Measurements from ENCODE around the gene TEAD2.
"Not testable (repeated sequence)": the region's sequence is repeated elsewhere in the genome, so short reads cannot be mapped to it uniquely, and the experiment has no call there.

TEAD2 gene

DNA sequence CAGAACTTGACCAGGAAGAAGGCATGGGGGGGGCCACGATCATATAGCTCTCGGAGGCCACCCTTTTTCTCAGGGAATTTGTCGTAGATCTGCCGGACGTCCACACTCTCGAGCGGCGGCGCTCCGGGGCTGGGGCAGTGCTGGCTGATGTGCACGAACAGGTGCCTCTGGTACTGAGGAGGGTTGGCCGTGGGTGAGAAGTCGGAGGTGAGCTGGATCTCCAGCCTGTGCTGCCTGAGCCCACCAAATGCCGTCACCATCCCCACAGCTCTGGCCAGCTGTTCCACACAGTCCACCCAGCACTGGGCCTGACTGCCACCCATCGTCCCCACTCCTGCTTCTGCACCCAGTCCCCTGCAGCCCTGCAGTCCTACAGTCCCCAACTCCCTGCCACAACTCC lies 15.0 kb downstream of the TEAD2 start:
- no peak for DNase-seq (ENCODE audit: low read depth)

DNA sequence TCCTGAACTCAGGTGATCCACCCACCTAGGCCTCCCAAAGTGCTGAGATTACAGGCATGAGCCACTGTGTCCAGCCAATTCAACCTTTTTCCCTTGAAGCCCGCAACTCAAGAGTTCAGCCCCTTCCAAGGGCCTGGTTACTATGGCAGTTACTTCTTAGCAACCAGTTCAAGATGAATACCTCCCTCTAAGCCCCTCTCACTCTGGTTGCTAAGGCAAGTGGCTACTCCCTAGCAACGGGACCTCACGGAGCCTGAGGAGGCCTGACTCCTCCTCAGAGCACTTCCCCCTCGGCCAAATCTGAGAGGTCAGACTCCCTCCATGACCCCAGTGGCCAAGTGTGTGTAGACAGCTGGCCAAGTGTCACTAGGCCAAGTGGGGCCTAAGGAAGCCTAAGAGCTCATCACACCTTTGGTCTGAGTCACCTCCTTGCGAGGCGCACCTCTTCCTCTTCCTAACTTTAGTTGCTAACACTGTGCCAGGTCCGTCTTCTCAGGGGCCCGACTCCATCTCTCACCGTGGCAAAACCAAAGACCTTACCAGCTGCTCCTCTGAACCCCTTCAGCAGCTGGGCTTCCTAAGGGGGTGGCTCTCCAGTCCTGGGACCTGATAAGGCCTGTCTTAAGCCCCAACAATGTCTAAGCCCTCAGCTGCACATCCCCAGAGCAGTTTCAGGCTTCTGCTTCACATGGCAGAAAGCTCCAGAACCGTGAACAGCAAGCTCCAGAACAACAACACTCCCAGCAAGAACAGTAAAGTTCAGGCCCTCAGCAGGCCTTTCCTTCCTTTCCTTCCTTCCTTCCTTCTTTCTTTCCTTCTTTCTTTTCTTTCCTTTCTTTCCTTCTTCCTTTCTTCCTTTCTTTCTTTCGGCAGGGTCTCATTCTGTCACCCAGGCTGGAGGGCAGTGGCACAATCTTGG lies 17.5 kb downstream of the TEAD2 start:
- DNase-seq (ENCODE audit: low read depth), result no peak

DNA sequence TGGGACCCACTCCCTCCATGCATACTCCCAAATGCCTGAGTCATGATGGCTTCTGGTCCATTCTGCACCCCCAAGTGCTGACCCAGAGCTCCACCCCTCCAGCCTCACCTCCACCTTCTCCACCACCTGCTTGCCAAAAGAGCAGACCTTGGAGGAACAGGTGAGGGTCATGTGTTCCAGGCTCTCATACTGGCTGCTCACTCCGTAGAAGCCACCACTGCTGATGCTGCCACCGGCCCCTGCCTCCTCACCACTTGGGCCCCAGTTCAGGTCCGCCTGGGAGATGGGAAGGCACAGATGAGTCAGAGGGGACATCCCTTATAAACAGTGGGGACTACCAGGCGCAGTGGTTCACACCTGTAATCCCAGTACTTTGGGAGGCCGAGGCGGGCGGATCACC lies 19.1 kb downstream of the TEAD2 start:
- DNase-seq (ENCODE audit: low read depth), result no peak

DNA sequence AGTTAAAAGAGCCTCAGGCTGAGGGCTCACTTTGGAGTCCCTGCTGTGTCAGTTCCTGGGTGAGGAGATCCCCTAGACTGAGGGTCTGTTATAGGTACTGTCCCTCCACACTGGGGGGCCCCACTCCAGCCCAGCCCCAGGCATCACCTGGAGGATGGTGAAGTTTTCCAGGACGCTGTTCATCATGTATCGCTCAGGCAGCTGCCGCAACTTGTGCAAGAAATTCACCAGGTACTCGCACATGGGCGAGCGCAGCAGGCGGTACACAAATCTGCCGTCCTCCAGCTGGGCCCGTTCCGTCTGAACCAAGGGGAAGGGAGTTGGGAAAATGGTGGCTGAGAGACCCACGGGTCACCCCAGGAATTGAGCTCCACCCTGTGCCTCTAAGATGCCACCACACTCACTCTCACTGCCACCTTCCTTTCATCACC lies 19.9 kb downstream of the TEAD2 start:
- DNase-seq (ENCODE audit: low read depth), result no peak

DNA sequence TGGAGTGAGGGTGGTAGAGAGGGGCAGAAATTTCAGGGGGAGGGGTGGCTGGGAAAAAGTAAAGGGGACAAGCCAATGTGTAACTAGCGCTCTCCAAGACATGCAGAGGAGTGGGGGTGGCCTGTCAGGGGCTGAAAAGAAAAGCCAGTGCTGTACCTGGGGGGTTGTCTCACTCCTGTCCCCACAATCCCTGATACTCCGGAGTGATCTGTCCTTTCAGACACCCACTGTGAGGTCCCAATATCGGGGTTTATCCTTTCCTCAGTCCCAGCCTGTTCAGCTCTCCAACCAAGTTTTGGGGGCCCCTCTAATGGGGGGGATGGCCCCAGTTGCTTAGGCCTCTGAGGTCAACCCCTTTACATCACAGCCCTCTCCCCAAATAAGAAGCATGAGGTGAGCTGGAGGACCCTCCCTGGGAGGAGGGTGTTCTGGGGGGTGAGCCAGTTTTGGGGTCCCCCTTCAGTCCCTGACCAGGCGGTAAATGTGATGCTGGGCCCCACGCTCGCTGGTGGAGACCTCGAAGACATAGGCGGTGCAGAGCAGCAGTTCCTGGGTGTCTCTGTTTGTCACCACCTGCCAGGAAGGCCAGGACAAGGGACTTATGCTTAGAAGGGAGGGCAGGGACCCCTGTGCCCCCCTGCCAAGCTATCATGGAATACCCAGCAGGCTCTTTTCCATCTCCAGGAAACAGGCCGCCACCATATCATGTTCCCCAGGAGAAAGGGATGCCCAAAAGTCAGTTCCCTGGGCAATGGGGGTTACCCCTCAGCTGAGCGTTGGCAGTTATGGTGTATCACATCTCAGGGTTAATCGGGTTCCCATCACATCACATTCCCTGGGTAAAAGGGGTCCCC lies 21.1 kb downstream of the TEAD2 start:
- no peak for DNase-seq (ENCODE audit: low read depth)

DNA sequence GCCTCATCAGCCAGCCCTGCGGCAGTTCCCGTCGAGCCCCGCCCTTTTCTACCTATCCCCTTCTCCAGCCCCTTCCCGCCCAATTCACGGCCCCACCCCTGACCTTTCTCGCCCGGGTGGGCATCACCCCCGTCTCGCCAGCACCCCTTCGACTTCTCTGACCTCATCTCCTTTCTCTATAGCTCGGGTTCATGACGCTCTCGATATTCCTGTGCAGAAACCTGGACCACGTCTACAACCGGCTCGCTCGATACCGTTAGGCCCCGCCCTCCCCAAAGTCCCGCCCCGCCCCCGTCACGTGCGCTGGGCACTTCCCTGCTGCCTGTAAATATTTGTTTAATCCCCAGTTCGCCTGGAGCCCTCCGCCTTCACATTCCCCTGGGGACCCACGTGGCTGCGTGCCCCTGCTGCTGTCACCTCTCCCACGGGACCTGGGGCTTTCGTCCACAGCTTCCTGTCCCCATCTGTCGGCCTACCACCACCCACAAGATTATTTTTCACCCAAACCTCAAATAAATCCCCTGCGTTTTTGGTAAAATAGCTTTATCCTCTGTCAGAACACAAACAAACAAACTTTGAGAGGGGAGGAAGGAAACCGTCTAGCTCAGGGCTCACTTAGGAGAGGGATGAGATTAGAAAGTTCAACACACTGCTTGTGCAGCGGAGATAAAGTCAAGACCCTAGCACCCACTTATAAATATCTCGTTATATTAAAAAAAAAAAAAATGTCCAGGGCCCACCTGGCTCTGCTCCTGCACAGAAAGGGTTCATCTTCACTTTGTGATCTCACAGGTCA lies 21.9 kb downstream of the TEAD2 start:
- no peak for DNase-seq (ENCODE audit: low read depth)

DNA sequence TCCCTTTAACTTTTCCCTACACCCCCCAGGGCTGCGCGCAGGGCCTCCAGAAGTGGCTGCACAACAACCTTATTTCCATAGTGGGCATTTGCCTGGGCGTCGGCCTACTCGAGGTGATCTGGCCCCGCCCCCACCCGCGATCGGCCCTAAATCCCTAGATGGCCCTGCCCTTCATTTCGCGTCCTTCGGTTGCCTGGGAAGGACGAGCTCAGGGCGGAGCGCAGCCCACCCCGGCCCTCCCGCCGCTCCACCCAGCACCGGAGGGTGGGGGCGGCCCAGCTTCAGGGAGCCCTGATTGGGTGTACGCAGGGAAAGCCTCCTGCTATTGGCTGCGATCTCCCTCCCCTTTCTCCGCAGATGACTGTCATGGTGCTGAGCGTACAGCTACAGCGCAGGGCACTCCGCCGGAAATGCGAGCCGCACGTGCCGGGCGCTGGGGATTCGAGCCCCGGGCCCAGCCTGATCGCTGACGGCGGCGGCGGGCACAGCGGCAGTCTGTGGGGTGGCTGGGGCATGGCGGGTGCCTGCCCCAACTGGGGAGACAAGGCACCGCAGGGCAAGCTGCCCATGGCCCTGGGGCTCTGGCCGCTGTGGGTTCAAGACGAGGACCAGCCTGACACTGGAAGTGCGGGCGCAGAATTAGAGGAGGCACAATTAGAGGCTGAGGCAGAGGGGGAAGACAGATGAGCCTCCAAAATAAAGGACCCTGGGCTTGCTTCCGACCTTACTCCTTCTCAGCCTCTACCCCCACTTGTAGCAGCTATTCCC lies 22.7 kb downstream of the TEAD2 start:
- DNase-seq (ENCODE audit: low read depth), result no peak

DNA sequence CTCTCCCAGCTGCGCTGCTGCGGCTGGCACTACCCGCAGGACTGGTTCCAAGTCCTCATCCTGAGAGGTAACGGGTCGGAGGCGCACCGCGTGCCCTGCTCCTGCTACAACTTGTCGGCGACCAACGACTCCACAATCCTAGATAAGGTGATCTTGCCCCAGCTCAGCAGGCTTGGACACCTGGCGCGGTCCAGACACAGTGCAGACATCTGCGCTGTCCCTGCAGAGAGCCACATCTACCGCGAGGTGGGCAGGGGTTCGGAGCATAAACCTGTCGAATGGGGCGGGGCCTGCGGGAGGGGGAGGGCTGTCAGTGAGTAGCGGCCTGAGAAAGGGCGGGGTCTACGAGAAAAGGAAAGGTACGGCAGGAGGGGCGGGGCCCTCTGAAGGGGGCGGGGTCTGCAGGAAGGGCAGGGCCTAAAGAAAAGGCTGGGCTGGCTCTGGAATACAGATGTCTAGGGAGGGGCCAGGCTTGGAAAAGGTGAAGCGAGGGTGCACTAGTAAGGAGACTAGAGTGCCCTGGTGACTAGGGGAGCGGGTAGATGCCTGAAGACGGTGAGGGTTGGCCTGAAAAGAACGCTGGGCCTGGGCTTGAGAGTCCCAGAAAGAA lies 23.4 kb downstream of the TEAD2 start:
- DNase-seq (ENCODE audit: low read depth), result no peak

DNA sequence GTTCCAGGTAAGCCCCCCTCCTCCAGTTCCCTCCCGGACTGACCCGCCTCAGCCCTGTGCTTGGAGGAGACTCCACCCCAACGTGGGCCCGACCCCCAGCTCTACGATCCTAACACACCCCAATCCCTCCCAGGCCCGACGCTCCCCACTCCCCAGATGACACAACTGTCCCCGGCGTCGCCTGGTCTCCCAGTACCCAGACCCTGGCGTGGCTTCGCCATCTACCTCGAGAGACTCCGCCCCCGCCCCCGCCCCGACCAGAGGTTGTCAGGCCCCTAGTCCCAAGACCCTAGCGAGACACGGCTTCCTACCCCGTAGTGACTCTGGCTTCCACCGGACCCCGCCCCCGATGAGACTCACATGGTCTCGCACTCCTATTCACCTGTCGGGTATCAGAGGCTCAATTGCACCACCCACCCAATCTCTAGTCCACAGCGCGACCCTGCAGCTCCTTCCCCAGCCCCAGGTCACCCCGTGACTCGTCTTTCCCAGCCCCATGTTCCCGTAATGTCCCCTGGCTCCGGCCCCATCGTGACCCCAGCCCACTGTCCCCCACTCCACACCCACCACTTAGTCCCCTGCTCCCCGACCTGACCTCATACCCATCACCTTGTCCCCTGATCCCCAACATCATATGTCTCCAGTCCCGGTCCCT lies 24.1 kb downstream of the TEAD2 start:
- no peak for DNase-seq (ENCODE audit: low read depth)

DNA sequence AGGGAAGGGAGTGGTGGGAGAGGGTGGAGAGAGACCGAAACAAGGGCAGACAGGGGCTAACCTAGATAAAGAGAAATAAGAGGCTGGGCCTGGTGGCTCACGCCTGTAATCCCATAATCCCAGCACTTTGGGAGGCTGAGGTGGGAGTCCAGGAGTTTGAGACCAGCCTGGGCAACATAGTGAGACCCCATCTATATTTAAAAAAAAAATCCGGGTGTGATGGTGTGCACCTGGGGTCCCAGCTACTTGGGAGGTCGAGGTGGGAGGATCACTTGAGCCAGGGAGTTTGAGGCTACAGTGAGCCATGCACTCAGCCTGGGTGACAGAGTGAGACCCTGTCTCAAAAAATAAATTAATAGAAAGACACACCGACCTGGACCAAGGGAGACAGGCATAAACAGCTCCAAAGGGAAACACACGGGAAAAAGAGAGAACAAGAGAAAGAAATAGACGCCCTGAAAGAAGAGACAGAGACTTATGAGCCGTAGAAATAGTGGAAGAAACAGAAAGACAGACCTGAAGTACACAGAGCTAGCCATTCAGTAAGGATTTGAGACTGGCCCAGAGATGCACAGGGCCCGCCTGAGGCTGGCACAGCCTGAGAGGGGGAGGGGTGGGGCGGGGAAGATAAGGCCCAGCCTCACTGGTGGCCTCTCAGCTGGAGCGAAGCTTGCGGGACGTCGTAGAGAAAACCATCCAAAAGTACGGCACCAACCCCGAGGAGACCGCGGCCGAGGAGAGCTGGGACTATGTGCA lies 24.8 kb downstream of the TEAD2 start:
- DNase-seq (ENCODE audit: low read depth), result no peak

DNA sequence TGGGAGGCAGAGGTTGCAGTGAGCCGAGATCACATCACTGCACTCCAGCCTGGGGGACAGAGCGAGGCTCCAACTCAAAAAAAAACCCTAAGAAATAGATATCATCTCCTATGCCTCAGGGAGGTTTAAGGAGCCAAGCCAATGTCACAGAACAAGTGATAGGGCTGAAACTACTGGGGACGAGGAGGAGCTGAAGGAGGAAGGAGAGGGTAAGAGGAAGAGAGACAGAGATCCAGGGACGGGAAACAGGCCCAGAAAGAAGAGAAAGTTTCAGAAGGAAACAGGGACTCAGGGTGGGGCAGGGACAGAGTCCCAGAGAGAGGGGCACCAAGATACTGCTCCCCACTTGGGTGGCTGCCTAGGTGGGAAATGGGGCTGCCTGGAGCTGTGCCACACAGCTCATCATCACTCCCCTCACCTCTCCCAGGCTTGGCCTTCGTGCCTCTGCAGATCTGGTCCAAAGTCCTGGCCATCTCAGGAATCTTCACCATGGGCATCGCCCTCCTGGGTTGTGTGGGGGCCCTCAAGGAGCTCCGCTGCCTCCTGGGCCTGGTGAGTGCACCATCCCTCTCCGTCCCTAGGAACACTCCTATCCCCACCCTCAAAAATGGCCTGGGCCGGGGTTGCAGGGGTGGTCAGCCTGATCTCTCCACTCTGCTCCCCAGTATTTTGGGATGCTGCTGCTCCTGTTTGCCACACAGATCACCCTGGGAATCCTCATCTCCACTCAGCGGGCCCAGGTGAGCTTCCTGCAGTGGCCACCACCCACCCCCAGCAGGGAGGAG lies 25.5 kb downstream of the TEAD2 start:
- DNase-seq (ENCODE audit: low read depth), result no peak

DNA sequence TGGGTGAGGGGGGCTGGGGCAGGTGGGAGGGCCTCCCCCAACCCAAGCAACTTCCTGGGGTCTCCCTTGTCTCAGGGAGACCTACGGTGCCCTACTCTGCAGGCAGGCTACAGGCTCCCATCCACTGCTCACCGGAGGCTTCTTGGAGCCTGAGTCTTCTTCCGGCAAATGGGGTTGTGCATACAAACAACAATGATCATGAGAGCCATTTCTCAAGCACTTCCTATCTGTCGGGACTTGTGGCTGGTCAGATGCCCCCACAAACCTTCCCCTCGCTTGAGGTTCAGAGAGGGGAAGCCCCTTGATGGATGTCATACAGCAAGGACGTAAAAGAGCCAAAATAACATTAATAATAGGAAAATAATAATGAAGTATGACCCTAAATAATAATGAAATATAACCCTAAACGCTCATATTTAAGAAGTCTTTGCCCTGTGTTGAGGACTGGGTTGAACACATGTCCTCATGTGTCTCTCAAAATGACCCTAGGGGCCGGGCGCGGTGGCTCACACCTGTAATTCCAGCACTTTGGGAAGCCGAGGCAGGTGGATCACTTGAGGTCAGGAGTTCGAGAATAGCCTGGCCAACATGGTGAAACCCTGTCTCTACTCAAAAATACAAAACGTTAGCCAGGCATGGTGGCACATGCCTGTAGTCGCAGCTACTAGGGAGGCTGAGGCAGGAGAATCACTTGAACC lies 26.3 kb downstream of the TEAD2 start:
- DNase-seq (ENCODE audit: low read depth), result no peak

DNA sequence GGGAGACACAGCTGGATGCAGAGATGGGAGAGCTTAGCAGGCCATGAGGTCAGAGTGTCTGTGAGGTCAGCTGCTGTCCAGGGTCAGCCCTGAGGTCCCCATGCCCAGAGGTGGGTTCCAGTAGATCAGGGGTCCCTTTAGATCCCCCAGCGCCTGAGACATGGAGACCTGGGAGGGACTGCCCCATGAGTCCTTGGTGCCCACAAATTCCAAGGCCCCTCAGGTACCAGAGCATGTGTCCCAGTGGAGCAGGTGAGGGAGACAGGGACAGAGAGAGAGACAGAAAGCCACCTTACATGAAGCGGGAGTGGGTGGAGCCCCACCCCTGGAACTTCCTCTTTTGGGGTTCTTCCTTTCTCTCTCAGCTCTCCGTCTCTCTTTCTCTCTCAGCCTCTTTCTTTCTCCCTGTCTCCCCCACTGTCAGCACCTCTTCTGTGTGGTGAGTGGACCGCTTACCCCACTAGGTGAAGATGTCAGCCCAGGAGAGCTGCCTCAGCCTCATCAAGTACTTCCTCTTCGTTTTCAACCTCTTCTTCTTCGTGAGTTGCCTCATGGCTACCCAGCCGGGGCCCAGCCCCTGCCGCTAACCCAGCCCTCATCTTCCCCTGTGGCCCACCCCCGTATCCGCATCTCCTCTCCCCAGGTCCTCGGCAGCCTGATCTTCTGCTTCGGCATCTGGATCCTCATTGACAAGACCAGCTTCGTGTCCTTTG lies 27.0 kb downstream of the TEAD2 start, which contains the start of gene CD37:
TSS of gene CD37 (plus strand) at position 336 of the 713 bp plus-strand sequence. CDS start at position 471, 135 bp downstream.
- DNase-seq (ENCODE audit: low read depth), result peak; percentile 59

DNA sequence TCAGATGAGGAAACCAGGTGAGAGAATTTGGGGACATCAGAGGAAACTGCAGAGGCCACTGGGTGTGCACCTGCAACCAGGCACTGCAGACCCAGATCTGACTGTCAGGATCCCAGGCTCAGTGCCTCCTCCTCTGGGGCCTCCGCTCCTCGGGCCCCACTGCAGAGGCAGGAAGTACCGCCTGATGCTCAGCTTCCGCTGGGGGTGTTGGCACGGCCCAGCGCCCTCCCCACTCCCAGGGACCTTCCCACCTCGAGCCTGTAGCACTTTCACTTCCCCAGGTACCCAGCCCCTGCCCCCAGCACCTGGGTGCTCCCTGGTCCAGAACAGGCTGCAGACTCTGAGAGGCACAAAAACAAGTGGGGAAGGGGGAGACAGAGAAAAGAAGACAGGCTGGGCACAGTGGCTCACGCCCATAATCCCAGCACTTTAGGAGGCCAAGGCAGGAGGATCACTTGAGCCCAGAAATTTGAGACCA lies 28.4 kb downstream of the TEAD2 start:
- no peak for DNase-seq (ENCODE audit: low read depth)

DNA sequence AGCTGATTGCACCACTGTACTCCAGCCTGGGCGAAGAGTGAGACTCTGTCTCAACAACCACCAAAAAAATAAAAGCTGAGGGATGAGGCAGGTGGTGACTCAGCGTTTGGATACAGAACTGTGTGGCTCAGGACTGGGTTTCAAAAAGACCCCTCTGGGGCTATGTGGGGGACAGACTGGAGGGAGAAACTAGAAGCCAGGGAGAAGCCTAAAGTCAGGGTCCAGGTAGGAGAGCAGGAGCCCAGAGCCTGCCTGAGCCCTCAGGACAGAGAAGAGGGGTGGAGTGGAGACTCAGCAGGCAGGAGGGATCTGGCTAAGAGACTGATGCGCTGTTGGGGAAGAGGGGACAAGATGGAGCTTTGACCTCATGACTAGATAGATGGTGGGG lies 28.8 kb downstream of the TEAD2 start:
- DNase-seq (ENCODE audit: low read depth), result no peak

DNA sequence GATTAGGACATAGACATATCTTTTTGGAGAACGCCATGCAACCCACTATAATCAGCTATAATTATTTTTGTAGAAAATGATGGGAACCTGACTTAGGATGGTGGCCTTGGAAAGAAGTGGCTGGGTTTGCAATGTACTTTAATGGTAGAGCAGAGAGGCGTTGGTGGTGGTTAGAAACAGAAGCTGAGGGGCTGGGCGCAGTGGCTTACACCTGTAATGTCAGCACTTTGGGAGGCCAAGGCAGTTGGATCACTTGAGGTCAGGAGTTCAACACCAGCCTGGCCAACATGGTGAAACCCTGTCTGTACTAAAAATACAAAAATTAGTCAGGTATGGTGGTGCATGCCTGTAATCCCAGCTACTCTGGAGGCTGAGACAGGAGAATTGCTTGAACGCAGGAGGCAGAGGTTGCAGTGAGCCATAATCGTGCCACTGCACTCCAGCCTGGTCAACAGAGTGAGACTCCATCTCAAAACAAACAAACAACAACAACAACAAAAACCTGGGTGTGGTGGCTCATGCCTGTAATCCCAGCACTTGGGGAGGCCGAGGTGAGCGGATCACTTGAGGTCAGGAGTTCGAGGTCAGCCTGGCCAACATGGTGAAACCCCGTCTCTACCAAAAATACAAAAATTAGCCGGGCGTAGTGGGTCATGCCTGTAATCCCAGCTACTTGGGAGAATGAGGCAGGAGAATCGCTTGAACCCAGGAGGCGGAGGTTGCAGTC lies 29.4 kb downstream of the TEAD2 start:
- DNase-seq (ENCODE audit: low read depth), result not testable (repeated sequence)

DNA sequence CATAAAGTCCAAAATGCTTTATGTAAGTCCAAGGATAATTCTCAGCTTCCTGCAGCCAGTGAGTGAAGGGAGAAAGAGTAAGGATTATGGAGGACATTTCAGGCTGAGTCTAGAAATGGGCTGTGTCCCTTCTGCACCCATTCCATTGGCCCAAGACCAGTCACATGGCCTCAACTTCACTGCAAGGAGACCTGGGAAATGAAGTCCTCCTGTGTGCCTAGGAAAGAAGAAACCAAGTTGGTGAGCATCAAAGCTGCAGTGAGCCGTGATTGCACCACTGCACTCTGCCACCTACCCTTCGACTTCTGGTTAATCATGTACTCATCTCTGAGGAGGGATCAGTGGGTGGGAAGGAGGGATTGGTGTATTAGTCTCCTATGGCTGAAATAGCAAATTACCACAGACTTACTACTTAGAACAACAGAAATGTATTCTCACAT lies 30.6 kb downstream of the TEAD2 start:
- no peak for DNase-seq (ENCODE audit: low read depth)

Measured in CMK (cell line).